ENCODE measurements around the gene MRPS2. TPM values are rescaled to one million over a fixed set of nuclear protein-coding genes. Genes with fewer than 3 reads are reported as not detected.

MRPS2 gene
- total and polyA plus RNA-seq, 9 of the 15 experiments (the other 6 are each of a cell fraction or from before 2014, with no cell fraction given): 8.0 to 167 (median 81.3) TPM

GRCh38 chr9:135531096-135531495 is 30.6 kb downstream of the MRPS2 start (continued):
- TF ChIP-seq TFAM (CRISPR knock-in tag; conservative IDR thresholded peaks at IDR 0.05): no peak
- no peak for TF ChIP-seq NR0B1 (IDR thresholded peaks at IDR 0.05; ENCODE audit: partially characterized antibody)
- no peak for TF ChIP-seq TAF7 (tag; IDR thresholded peaks at IDR 0.05)
- no peak for TF ChIP-seq KDM5B (IDR thresholded peaks at IDR 0.05; ENCODE audit: insufficient replicate concordance, low read depth, low read length)
- TF ChIP-seq MCM7 (IDR thresholded peaks at IDR 0.05): no peak
- TF ChIP-seq ZNF280A (IDR thresholded peaks at IDR 0.05; ENCODE audit: low read depth, partially characterized antibody): no peak
- TF ChIP-seq NR2C1 (IDR thresholded peaks at IDR 0.05): no peak
- TF ChIP-seq NR2C1 (tag; IDR thresholded peaks at IDR 0.05): no peak
- no peak for TF ChIP-seq EP400 (IDR thresholded peaks at IDR 0.05)

- 32% methylated on average over 3 of the region's 3 CpGs for WGBS (ENCODE audit: insufficient coverage, low coverage, missing lambda C conversion rate)
- CTCF ChIA-PET (ENCODE audit: low intra/inter-chr PET ratio): no interaction called here
- TF ChIP-seq ZFPM2 (CRISPR knock-in tag; IDR thresholded peaks at IDR 0.05) (no peak), MBD1 (CRISPR knock-in tag; IDR thresholded peaks at IDR 0.05) (no peak), ZNF197 (CRISPR knock-in tag; IDR thresholded peaks at IDR 0.05; ENCODE audit: low read depth) (no peak), DPF2 (IDR thresholded peaks at IDR 0.05) (no peak), PRPF4 (IDR thresholded peaks at IDR 0.05; ENCODE audit: insufficient read depth, low read depth, low read length, poor library complexity, severe bottlenecking) (no peak), ETS1 (conservative IDR thresholded peaks at IDR 0.05; ENCODE audit: control insufficient read depth, low read depth, low read length) (no peak), NFIX (CRISPR knock-in tag; IDR thresholded peaks at IDR 0.05; ENCODE audit: low read depth) (no peak), RFX5 (IDR thresholded peaks at IDR 0.05; ENCODE audit: low read depth, low read length) (no peak)
These were observed 32.6 kb downstream of the MRPS2 start for GRCh38 chr9:135533113-135533512.

More at GRCh38 chr9:135533113-135533512, 32.6 kb downstream of the MRPS2 start:
- Histone ChIP-seq H4K20me1 (replicated peaks; ENCODE audit: control insufficient read depth, insufficient read depth, low read length) (no peaks in the 10 kb centered on the region), H3K4me1 (replicated peaks in 1 of 2; ENCODE audit: control insufficient read depth in 2 of 2, insufficient read depth in 2 of 2, low read length in 2 of 2) (no peaks in the 10 kb centered on the region), H3K4me2 (ENCODE audit: insufficient read depth, low read length) (no peak overlapping the region), H3K9me1 (ENCODE audit: control insufficient read depth, insufficient read depth, low read length) (no peaks in the 10 kb centered on the region), H3K36me3 (ENCODE audit: control insufficient read depth, insufficient read depth, low read length) (no peaks in the 10 kb centered on the region), H3K27me3 (ENCODE audit: control insufficient read depth in 2 of 2, insufficient read depth in 2 of 2, low read length in 2 of 2) (peaks cover 10 to 30% of the 10 kb centered on the region in 2 experiments; a peak in 3 of 5 replicates), H3K4me3 (no peak overlapping the region), H3K79me2 (ENCODE audit: control insufficient read depth, insufficient read depth, low read length) (no peaks in the 10 kb centered on the region), H3K9me3 (replicated peaks; ENCODE audit: control insufficient read depth, insufficient read depth, low read depth, low read length) (no peaks in the 10 kb centered on the region), H3K9ac (ENCODE audit: insufficient read depth in 1 of 2, low read depth in 2 of 2, low read length in 2 of 2) (no peak overlapping the region), H3K27ac (ENCODE audit: extremely low read depth, low read depth, low read length) (no peak overlapping the region), H2AFZ (ENCODE audit: low read depth, low read length) (no peak overlapping the region)
- FAIRE-seq (no peak), DNase-seq (ENCODE audit: extremely low read depth in 1 of 4, low spot score in 3 of 4) (peak in 2 of 4 experiments; percentile 25 to 27), ATAC-seq (peak; percentile 64)
- POLR2A ChIA-PET: interaction anchor here (0.6 kb wide), 1 partner anchor 33 kb away, joined by 3 read pairs; no protein-coding TSS in a partner anchor
- in situ Hi-C loops (cut with MboI): no loop called here
- BruUV-seq (replicated peaks): no TSS peak
- intact Hi-C loops (cut with micrococcal nuclease): no loop called here
